SK-N-SH (cell line): ENCODE data around the gene GATA2. TPM values are rescaled to one million over a fixed set of nuclear protein-coding genes. Genes with fewer than 3 reads are reported as not detected.

Experiments
- CTCF ChIA-PET: fragments of 300-600, 350-600 bp; formaldehyde crosslinking; extraction: SDS; loops from one replicate; lab custom pipeline; 2021; lab: Yijun Ruan, JAX
- POLR2A ChIA-PET: fragments of 350-600 bp; sonication (Branson Sonifier 250); formaldehyde crosslinking; extraction: SDS; loops from one replicate; lab custom pipeline; 2020; ENCODE audit warnings: antibody characterized with exemption, inconsistent platforms; lab: Yijun Ruan, JAX
- DNase-seq: peaks from one replicate; pipeline ENCODE4 v3.0.0; 2012
- H2AFZ ChIP-seq: fragments of 200-600 bp; sonication (generic); 2 replicates; pipeline ENCODE4 v1.8.1; 2016; ENCODE audit warnings: antibody characterized with exemption, mild to moderate bottlenecking, low read depth
- H3F3A ChIP-seq: fragments of 200-600 bp; sonication (generic); replicated peaks from 2 replicates; pipeline ENCODE3; 2016; ENCODE audit warnings: antibody characterized with exemption, mild to moderate bottlenecking; ENCODE audit not compliant: insufficient read depth
- H3K27ac ChIP-seq, 2 experiments: fragments of 200-500 bp in 1 of 2; fragments of 200-600 bp in 1 of 2; sonication (Bioruptor generic) in 1 of 2; sonication (generic), shearing (Covaris generic) in 1 of 2; 2 replicates each; pipeline versions ENCODE4 v1.5.1 to v1.6.1; 2014 to 2016; ENCODE audit warnings: low read depth in 2 of 2, inconsistent platforms in 1 of 2, low read length in 1 of 2, mild to moderate bottlenecking in 1 of 2, mixed read lengths in 1 of 2
- H3K27me3 ChIP-seq: fragments of 200-600 bp; sonication (generic), shearing (Covaris generic); 2 replicates; pipeline ENCODE4 v1.6.1; 2016; ENCODE audit warnings: mixed run types; ENCODE audit not compliant: insufficient read depth
- H3K36me3 ChIP-seq, 2 experiments: fragments of 200-500 bp in 1 of 2; fragments of 200-600 bp in 1 of 2; sonication (Bioruptor generic) in 1 of 2; sonication (generic) in 1 of 2; replicated peaks in 1 of 2; 2 replicates each; pipeline versions ENCODE3 to v1.5.1; 2014 to 2016; ENCODE audit warnings: low read length in 1 of 2, mild to moderate bottlenecking in 1 of 2; ENCODE audit not compliant: insufficient read depth in 2 of 2, control insufficient read depth in 1 of 2
- H3K4me1 ChIP-seq, 2 experiments: fragments of 200-500 bp in 1 of 2; fragments of 200-600 bp in 1 of 2; sonication (Bioruptor generic) in 1 of 2; sonication (generic), shearing (Covaris generic) in 1 of 2; 2 replicates each; pipeline versions ENCODE4 v1.5.1 to v1.6.1; 2014 to 2016; ENCODE audit warnings: low read depth in 1 of 2, low read length in 1 of 2, mixed run types in 1 of 2; ENCODE audit not compliant: insufficient read depth in 2 of 2, control insufficient read depth in 1 of 2
- H3K4me2 ChIP-seq: fragments of 200-600 bp; sonication (generic), shearing (Covaris generic); 2 replicates; pipeline ENCODE4 v1.6.1; 2017; ENCODE audit warnings: mixed run types
- H3K4me3 ChIP-seq, 2 experiments: fragments of 200-500 bp in 1 of 2; fragments of 200-600 bp in 1 of 2; sonication (Bioruptor generic) in 1 of 2; sonication (generic), shearing (Covaris generic) in 1 of 2; 2 replicates each; pipeline versions ENCODE4 v1.5.1 to v1.8.1; 2014 to 2016; ENCODE audit warnings: low read depth in 2 of 2, inconsistent platforms in 1 of 2, low read length in 1 of 2, mild to moderate bottlenecking in 1 of 2, mixed read lengths in 1 of 2, moderate library complexity in 1 of 2
- H3K79me2 ChIP-seq: fragments of 200-600 bp; sonication (generic); 2 replicates; pipeline ENCODE4 v1.8.1; 2017; ENCODE audit warnings: mild to moderate bottlenecking; ENCODE audit not compliant: insufficient read depth
- H3K9ac ChIP-seq: fragments of 200-600 bp; sonication (generic); 2 replicates; pipeline ENCODE4 v1.6.1; 2017; ENCODE audit warnings: mixed run types
- H3K9me2 ChIP-seq: fragments of 200-600 bp; sonication (generic); 2 replicates; pipeline ENCODE4 v1.6.1; 2017; ENCODE audit warnings: mixed run types
- H3K9me3 ChIP-seq: fragments of 200-600 bp; sonication (generic); 2 replicates; pipeline ENCODE4 v1.6.1; 2017; ENCODE audit warnings: mixed run types, mild to moderate bottlenecking, moderate library complexity
- H4K20me1 ChIP-seq: fragments of 200-600 bp; sonication (generic); 2 replicates; pipeline ENCODE4 v1.6.1; 2017; ENCODE audit warnings: mild to moderate bottlenecking, mixed run types; ENCODE audit not compliant: insufficient read depth
- CTCF ChIP-seq: fragments of 200-600 bp; sonication (generic); IDR thresholded peaks from 2 replicates; pipeline ENCODE4 v1.6.1; 2017; ENCODE audit warnings: antibody characterized with exemption, mild to moderate bottlenecking, moderate library complexity
- EP300 ChIP-seq, 2 experiments: IDR thresholded peaks; 2 replicates each; pipeline versions ENCODE4 v1.4.0 to v1.6.1; 2012; ENCODE audit warnings: borderline replicate concordance in 1 of 2, low read depth in 1 of 2, low read length in 1 of 2
- EZH2phosphoT487 ChIP-seq: fragments of 200-600 bp; sonication (generic); IDR thresholded peaks from 2 replicates; pipeline ENCODE4 v1.6.1; 2017; ENCODE audit warnings: low read depth, mixed run types, mild to moderate bottlenecking, antibody characterized with exemption, moderate library complexity, borderline replicate concordance
- FOSL2 ChIP-seq: IDR thresholded peaks from 2 replicates; pipeline ENCODE4 v1.4.0; 2012; ENCODE audit warnings: low read depth, mild to moderate bottlenecking, moderate library complexity, borderline replicate concordance
- FOXM1 ChIP-seq: IDR thresholded peaks from 2 replicates; pipeline ENCODE4 v1.4.0; 2012; ENCODE audit warnings: low read depth, mild to moderate bottlenecking
- GABPA ChIP-seq: IDR thresholded peaks from 2 replicates; pipeline ENCODE4 v1.4.0; 2012; ENCODE audit warnings: low read depth, mild to moderate bottlenecking
- GATA2 ChIP-seq: sonication (generic); formaldehyde crosslinking; IDR thresholded peaks from 2 replicates; pipeline ENCODE4 v1.5.0; 2020; ENCODE audit warnings: mild to moderate bottlenecking, missing genetic modification reagents
- JUND ChIP-seq: IDR thresholded peaks from 2 replicates; pipeline ENCODE4 v1.4.0; 2012
- NRF1 ChIP-seq: IDR thresholded peaks from 2 replicates; pipeline ENCODE4 v1.6.1; 2012; ENCODE audit warnings: low read depth, mild to moderate bottlenecking, low read length
- RCOR1 ChIP-seq: fragments of 150-350 bp; IDR thresholded peaks from 2 replicates; pipeline ENCODE4 v1.6.1; 2017; ENCODE audit warnings: antibody characterized with exemption, low read length
- SMC3 ChIP-seq: IDR thresholded peaks from 2 replicates; pipeline ENCODE4 v1.6.1; 2012; ENCODE audit warnings: low read depth, low read length, improper control_type of control experiment
- TAF1 ChIP-seq: IDR thresholded peaks from 2 replicates; pipeline ENCODE4 v1.6.1; 2012; ENCODE audit warnings: low read depth, mild to moderate bottlenecking, low read length, moderate library complexity, borderline replicate concordance
- TEAD4 ChIP-seq: IDR thresholded peaks from 2 replicates; pipeline ENCODE4 v1.4.0; 2012; ENCODE audit warnings: mild to moderate bottlenecking, borderline replicate concordance; ENCODE audit not compliant: insufficient read depth
- YY1 ChIP-seq: IDR thresholded peaks from 2 replicates; pipeline ENCODE4 v1.4.0; 2012; ENCODE audit warnings: low read depth, mild to moderate bottlenecking
- whole genome bisulfite sequencing: methylation state at CpG from one replicate; pipeline ENCODE4 v1.1.6; 2017; ENCODE audit warnings: low lambda C conversion rate; 5-methylcytosine and 5-hydroxymethylcytosine counted together
- polyA plus RNA-seq, 3 experiments: library from polyadenylated mRNA; depleted of rRNA; stranded (reverse); fragments of >200 nt; gene quantifications; 2 replicates each; pipeline ENCODE4 v1.2.3, GENCODE V29; 2012
- TF ChIP-seq, protein P1 (sequence below): IDR thresholded peaks from 2 replicates; pipeline ENCODE4 v1.6.1; 2012; ENCODE audit warnings: mild to moderate bottlenecking, low read depth, low read length, moderate library complexity

The GATA2 gene
- polyA plus RNA-seq, 1 of the 3 experiments (the other 2 are of a cell fraction), result 5.5 TPM

DNA sequence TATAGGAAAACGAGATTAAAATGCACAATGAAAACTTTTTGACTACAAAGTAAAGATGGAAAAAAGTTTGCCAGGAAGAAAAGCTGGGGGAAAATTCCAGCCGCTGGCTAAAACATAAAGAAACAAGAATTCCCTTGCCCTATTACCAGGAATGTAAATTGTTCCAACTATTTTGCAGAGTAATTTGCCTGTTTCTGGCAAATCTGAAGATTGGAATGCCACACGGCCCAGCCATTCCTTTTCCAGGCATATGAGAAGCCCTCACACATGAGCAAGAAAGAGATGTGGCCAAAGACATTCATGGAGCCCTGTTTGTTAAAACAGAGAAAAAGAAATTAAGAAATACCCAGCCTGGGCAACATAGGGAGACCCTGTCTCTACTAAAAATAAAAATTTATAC is 8.4 kb upstream of the GATA2 start:
- H3K27me3 ChIP-seq, result no peaks in the 10 kb centered on the region
- H3K9ac ChIP-seq, result no peak overlapping the region
- no peaks in the 10 kb centered on the region for H3K9me2 ChIP-seq
- no peak overlapping the region for H3K4me3 ChIP-seq
- no peak overlapping the region for H3K4me2 ChIP-seq
- no peaks in the 10 kb centered on the region for H3F3A ChIP-seq
- no peaks in the 10 kb centered on the region for H3K36me3 ChIP-seq
- H3K4me1 ChIP-seq, result peaks cover 0 to 16% of the 10 kb centered on the region in 2 experiments; a peak in 1 of 4 replicates
- 64% methylated on average over 3 of the region's 3 CpGs for WGBS
- CTCF ChIA-PET, result interaction anchor here (0.9 to 1.6 kb wide), 4 partner anchors 75 to 331 kb away, joined by 3 to 5 read pairs (median 4); no protein-coding TSS in a partner anchor
- no peaks in the 10 kb centered on the region for H3K79me2 ChIP-seq
- POLR2A ChIA-PET, result no interaction called here
- H4K20me1 ChIP-seq, result no peaks in the 10 kb centered on the region
- H2AFZ ChIP-seq, result no peak overlapping the region
- no peak for DNase-seq
- no peaks in the 10 kb centered on the region for H3K9me3 ChIP-seq
- TF ChIP-seq TAF1, result no peak
- TF ChIP-seq TEAD4, result no peak
- TF ChIP-seq SMC3, result no peak
- TF ChIP-seq JUND, result no peak
- no peak for TF ChIP-seq RCOR1
- TF ChIP-seq FOSL2, result no peak
- TF ChIP-seq, protein P1, sequence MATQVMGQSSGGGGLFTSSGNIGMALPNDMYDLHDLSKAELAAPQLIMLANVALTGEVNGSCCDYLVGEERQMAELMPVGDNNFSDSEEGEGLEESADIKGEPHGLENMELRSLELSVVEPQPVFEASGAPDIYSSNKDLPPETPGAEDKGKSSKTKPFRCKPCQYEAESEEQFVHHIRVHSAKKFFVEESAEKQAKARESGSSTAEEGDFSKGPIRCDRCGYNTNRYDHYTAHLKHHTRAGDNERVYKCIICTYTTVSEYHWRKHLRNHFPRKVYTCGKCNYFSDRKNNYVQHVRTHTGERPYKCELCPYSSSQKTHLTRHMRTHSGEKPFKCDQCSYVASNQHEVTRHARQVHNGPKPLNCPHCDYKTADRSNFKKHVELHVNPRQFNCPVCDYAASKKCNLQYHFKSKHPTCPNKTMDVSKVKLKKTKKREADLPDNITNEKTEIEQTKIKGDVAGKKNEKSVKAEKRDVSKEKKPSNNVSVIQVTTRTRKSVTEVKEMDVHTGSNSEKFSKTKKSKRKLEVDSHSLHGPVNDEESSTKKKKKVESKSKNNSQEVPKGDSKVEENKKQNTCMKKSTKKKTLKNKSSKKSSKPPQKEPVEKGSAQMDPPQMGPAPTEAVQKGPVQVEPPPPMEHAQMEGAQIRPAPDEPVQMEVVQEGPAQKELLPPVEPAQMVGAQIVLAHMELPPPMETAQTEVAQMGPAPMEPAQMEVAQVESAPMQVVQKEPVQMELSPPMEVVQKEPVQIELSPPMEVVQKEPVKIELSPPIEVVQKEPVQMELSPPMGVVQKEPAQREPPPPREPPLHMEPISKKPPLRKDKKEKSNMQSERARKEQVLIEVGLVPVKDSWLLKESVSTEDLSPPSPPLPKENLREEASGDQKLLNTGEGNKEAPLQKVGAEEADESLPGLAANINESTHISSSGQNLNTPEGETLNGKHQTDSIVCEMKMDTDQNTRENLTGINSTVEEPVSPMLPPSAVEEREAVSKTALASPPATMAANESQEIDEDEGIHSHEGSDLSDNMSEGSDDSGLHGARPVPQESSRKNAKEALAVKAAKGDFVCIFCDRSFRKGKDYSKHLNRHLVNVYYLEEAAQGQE, result no peak
- TF ChIP-seq EP300 (IDR thresholded peaks at IDR 0.05; ENCODE audit: borderline replicate concordance in 1 of 2, low read depth in 1 of 2, low read length in 1 of 2), result no peak
- no peak for TF ChIP-seq GATA2
- TF ChIP-seq CTCF, result no peak
- TF ChIP-seq NRF1, result no peak
- no peak for TF ChIP-seq EZH2phosphoT487
- TF ChIP-seq YY1, result no peak
- TF ChIP-seq GABPA, result no peak
- TF ChIP-seq FOXM1, result no peak
- H3K27ac ChIP-seq, result no peak overlapping the region
